GM12874 (cell line): ENCODE measurements around the gene HOXB13.

ENCODE experiments used
- TF ChIP-seq, protein P1 (sequence below): IDR thresholded peaks from 2 replicates; pipeline ENCODE4 v1.5.1; 2011; ENCODE audit warnings: low read depth, mild to moderate bottlenecking, control low read depth, low read length, moderate library complexity; ENCODE audit not compliant: insufficient read depth

HOXB13 gene

GRCh38 chr17:48734333-48735061 is 5.9 kb upstream of the HOXB13 start:
- TF ChIP-seq, protein P1, sequence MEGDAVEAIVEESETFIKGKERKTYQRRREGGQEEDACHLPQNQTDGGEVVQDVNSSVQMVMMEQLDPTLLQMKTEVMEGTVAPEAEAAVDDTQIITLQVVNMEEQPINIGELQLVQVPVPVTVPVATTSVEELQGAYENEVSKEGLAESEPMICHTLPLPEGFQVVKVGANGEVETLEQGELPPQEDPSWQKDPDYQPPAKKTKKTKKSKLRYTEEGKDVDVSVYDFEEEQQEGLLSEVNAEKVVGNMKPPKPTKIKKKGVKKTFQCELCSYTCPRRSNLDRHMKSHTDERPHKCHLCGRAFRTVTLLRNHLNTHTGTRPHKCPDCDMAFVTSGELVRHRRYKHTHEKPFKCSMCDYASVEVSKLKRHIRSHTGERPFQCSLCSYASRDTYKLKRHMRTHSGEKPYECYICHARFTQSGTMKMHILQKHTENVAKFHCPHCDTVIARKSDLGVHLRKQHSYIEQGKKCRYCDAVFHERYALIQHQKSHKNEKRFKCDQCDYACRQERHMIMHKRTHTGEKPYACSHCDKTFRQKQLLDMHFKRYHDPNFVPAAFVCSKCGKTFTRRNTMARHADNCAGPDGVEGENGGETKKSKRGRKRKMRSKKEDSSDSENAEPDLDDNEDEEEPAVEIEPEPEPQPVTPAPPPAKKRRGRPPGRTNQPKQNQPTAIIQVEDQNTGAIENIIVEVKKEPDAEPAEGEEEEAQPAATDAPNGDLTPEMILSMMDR: no peak

DNA sequence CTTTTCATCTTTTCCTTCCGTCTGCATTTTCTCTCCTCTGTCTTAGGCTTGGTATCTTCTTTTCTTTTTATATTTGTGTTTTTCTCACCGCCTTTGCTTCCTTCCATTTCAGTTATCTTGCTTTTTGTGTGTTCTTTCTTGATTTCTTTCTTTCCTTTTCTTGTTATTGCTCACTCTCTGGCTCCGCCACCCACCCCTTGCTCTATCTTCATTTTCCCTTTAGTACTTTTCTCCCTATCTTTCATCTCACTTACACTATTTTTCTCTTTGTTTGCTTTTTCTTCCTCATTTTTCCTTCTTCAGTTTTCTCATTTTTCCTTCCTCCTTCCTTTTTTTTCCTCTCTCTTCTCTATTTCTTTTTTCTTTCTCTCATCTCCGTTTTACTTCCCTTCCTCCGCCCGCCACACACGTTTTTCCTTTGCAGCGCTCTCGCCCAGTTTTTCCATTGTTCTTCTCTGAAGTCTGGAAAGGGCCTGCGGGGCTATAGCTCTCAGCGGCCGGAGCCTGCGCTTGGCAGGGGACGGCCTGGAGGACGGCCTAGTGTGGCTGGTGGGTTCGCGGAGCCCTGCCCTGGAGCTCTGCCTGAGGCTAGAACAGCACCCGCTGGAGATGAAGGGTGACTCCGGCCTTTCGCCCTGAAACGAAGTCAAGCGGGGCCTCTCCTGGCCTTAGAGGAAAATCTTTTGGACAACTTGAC is 5.2 kb upstream of the HOXB13 start:
- TF ChIP-seq, protein P1: no peak

- TF ChIP-seq, protein P1: no peak
Measured at GRCh38 chr17:48732688-48733629, 4.4 kb upstream of the HOXB13 start.

DNA sequence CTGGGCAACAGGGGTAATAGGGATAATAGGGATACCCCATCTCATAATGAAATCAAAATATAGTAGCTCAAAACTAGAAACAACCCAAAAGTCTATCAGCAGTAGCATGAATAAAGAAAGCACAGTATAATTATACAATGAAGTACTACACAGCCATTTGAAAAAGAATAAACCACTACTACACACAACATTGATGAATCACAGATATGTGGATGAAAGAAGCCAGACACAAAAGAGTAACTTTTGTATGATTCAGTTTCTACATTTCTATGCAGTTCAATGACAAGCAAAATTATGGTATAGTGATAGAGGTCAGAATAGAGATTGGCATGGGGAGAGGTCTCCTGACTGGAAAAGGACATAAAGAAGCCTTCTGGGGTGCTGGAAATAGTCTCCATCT is 2.8 kb upstream of the HOXB13 start:
- TF ChIP-seq, protein P1: no peak

DNA sequence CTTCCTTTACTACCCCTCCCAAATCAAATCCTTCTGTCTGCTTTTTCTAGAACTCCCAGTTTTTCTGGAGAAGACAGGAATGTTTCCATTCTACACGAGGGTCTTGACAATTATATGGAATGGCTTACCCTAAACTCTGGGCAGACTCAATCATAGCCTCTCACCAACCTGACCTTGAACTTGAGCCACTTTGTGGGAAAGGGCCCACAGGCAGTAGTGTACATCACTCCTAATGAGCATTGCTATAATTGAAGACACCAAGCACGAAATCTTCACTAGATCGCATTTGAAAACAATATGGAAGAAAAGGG is 1.6 kb upstream of the HOXB13 start:
- TF ChIP-seq, protein P1: no peak

- TF ChIP-seq, protein P1: no peak
Measured at GRCh38 chr17:48729335-48730239, 1.0 kb upstream of the HOXB13 start.
